ENCODE data around the gene ATP6V1B1. TPM values are rescaled to one million over a fixed set of nuclear protein-coding genes. Genes with fewer than 3 reads are reported as not detected.

Gene ATP6V1B1
- total and polyA plus RNA-seq, 2 of the 13 experiments (the other 11 are each of a cell fraction or from before 2014, with no cell fraction given) = 0.58 to 1.6 TPM

GRCh38 chr2:70923378-70924015 lies 12.2 kb upstream of the ATP6V1B1 start:
- Histone ChIP-seq H4K20me1 (ENCODE audit: insufficient read depth, low read length) (no peaks in the 10 kb centered on the region), H3K36me3 (replicated peaks in 1 of 2; ENCODE audit: control insufficient read depth in 1 of 2, insufficient read depth in 2 of 2, low read length in 2 of 2) (no peaks in the 10 kb centered on the region), H2AFZ (ENCODE audit: low read length) (no peak overlapping the region), H3K4me1 (ENCODE audit: insufficient read depth, low read length) (peaks cover 22% of the 10 kb centered on the region), H3K27ac (ENCODE audit: extremely low read length, insufficient read depth, low read length) (no peak overlapping the region), H3K9me3 (ENCODE audit: low read length) (no peaks in the 10 kb centered on the region), H3K9ac (ENCODE audit: insufficient read depth, low read depth, low read length) (no peak overlapping the region), H3K27me3 (ENCODE audit: control insufficient read depth in 1 of 2, insufficient read depth in 2 of 2, low read length in 2 of 2) (no peaks in the 10 kb centered on the region), H3K79me2 (ENCODE audit: insufficient read depth, low read length) (no peaks in the 10 kb centered on the region), H3K4me3 (replicated peaks in 1 of 3; ENCODE audit: insufficient read depth in 1 of 3, low read depth in 2 of 3, low read length in 3 of 3) (no peak overlapping the region), H3K4me2 (ENCODE audit: low read depth, low read length) (no peak overlapping the region)
- in situ Hi-C loops (cut with HindIII; ENCODE audit: extremely low pct_ligation_motif_present, low pct_unique_long_range_greater_than_20kb) (loop anchor here (5.0 kb wide), 1 partner anchor 51 kb away; no protein-coding TSS in a partner anchor), intact Hi-C loops (cut with micrococcal nuclease; ENCODE audit: unreplicated experiment) (no loop called here)
- ATAC-seq (peak; percentile 28; the same call in 2 of the 3 replicates), FAIRE-seq (peak; percentile 42), DNase-seq (ENCODE audit: low spot score) (no peak)
- ChIA-PET POLR2A (interaction anchor here (1.3 kb wide), 1 partner anchor 13 kb away, joined by 3 read pairs; no protein-coding TSS in a partner anchor), CTCF (ENCODE audit: low intra/inter-chr PET ratio, low total read pairs) (interaction anchor here (1.0 to 7.1 kb wide), 2 partner anchors 25 to 53 kb away, joined by 4 to 124 read pairs; no protein-coding TSS in a partner anchor)
- 81% methylated on average over 10 of the region's 10 CpGs for WGBS (ENCODE audit: low lambda C conversion rate)
- no TSS peak for BruUV-seq (replicated peaks)
- peak; percentile 52; the same call in 1 of the 2 replicates for TF ChIP-seq PRDM10 (CRISPR knock-in tag; IDR thresholded peaks at IDR 0.05; ENCODE audit: low read depth)
- TF ChIP-seq CTCF (CRISPR knock-in tag; IDR thresholded peaks at IDR 0.05) = peak; percentile 43
- no peak for TF ChIP-seq RARG (CRISPR knock-in tag; IDR thresholded peaks at IDR 0.05; ENCODE audit: low read depth)
- peak; percentile 32; the same call in 1 of the 2 replicates for TF ChIP-seq STAG1 (CRISPR knock-in tag; IDR thresholded peaks at IDR 0.05)
- 0 out of 2 replicates have a peak, but pooled peaks have one; percentile 49 for TF ChIP-seq HIVEP1 (CRISPR knock-in tag; IDR thresholded peaks at IDR 0.05)
- TF ChIP-seq, protein P1, sequence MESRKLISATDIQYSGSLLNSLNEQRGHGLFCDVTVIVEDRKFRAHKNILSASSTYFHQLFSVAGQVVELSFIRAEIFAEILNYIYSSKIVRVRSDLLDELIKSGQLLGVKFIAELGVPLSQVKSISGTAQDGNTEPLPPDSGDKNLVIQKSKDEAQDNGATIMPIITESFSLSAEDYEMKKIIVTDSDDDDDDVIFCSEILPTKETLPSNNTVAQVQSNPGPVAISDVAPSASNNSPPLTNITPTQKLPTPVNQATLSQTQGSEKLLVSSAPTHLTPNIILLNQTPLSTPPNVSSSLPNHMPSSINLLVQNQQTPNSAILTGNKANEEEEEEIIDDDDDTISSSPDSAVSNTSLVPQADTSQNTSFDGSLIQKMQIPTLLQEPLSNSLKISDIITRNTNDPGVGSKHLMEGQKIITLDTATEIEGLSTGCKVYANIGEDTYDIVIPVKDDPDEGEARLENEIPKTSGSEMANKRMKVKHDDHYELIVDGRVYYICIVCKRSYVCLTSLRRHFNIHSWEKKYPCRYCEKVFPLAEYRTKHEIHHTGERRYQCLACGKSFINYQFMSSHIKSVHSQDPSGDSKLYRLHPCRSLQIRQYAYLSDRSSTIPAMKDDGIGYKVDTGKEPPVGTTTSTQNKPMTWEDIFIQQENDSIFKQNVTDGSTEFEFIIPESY (CRISPR knock-in tag; IDR thresholded peaks at IDR 0.05) = 0 out of 2 replicates have a peak, but pooled peaks have one; percentile 27
- TF ChIP-seq SMC3 (IDR thresholded peaks at IDR 0.05; ENCODE audit: low read length) = peak; percentile 24; the same call in 1 of the 2 replicates
- TF ChIP-seq ONECUT2 (CRISPR knock-in tag; IDR thresholded peaks at IDR 0.05) = no peak

Measured in HepG2 (cell line).